ENCODE results near the gene PLA2G2C. TPM values are rescaled to one million over a fixed set of nuclear protein-coding genes. Genes with fewer than 3 reads are reported as not detected.
"Not testable (repeated sequence)": the region's sequence is repeated elsewhere in the genome, so short reads cannot be mapped to it uniquely, and the experiment has no call there.

The PLA2G2C gene
- total and polyA plus RNA-seq, 8 donors: 0.06 to 0.16 (median 0.11) TPM; not detected in 3

- TF ChIP-seq CTCF (IDR thresholded peaks at IDR 0.05): no peak
- intact Hi-C loops (cut with DNase I): no loop called here
- no peaks in the 10 kb centered on the region for H3K36me3 ChIP-seq
- ATAC-seq (no peak), DNase-seq (no peak)
- no peak overlapping the region for H3K27ac ChIP-seq
- peaks cover 0 to 2% of the 10 kb centered on the region in 2 donors for H3K9me3 ChIP-seq
- no peaks in the 10 kb centered on the region for H3K4me1 ChIP-seq
- H3K27me3 ChIP-seq: no peaks in the 10 kb centered on the region
- H3K4me3 ChIP-seq: no peak overlapping the region
These were observed 51.3 kb downstream of the PLA2G2C start for GRCh38 chr1:20134995-20135394.

- H3K4me1 ChIP-seq; intact Hi-C loops (cut with DNase I): not testable (repeated sequence)
These were observed 55.8 kb downstream of the PLA2G2C start for GRCh38 chr1:20130518-20130917.

GRCh38 chr1:20126806-20127440 lies 59.4 kb downstream of the PLA2G2C start:
- H3K36me3 ChIP-seq: no peaks in the 10 kb centered on the region
- intact Hi-C loops (cut with DNase I): no loop called here
- no peak overlapping the region for H3K27ac ChIP-seq
- no peak overlapping the region for H3K4me3 ChIP-seq
- peaks cover 0 to 8% of the 10 kb centered on the region in 2 donors for H3K9me3 ChIP-seq
- DNase-seq (no peak), ATAC-seq (no peak)
- TF ChIP-seq CTCF (IDR thresholded peaks at IDR 0.05): no peak
- H3K27me3 ChIP-seq: no peaks in the 10 kb centered on the region
- H3K4me1 ChIP-seq: peaks cover 2 to 3% of the 10 kb centered on the region in 2 donors

More at GRCh38 chr1:20130518-20130917, 55.8 kb downstream of the PLA2G2C start:
- H3K27ac ChIP-seq, H3K4me3 ChIP-seq, ATAC-seq, H3K27me3 ChIP-seq, H3K9me3 ChIP-seq, DNase-seq, H3K36me3 ChIP-seq: not testable (repeated sequence)

GRCh38 chr1:20126041-20126805 lies 60.1 kb downstream of the PLA2G2C start:
- H3K27ac ChIP-seq: no peak overlapping the region
- ATAC-seq (peak; percentile 92), DNase-seq (peak in 2 of 4 donors; percentile 33 to 60)
- H3K4me3 ChIP-seq: no peak overlapping the region
- H3K27me3 ChIP-seq: no peaks in the 10 kb centered on the region
- H3K4me1 ChIP-seq: peaks cover 2 to 3% of the 10 kb centered on the region in 2 donors
- peaks cover 0 to 8% of the 10 kb centered on the region in 2 donors for H3K9me3 ChIP-seq
- intact Hi-C loops (cut with DNase I): no loop called here
- no peak for TF ChIP-seq CTCF (IDR thresholded peaks at IDR 0.05)
- no peaks in the 10 kb centered on the region for H3K36me3 ChIP-seq

- H3K36me3 ChIP-seq: no peaks in the 10 kb centered on the region
- no peak for ATAC-seq
These were observed 61.2 kb downstream of the PLA2G2C start for GRCh38 chr1:20125100-20125499.

More at GRCh38 chr1:20125100-20125499, 61.2 kb downstream of the PLA2G2C start:
- H3K27ac ChIP-seq: no peak overlapping the region
- no peaks in the 10 kb centered on the region for H3K27me3 ChIP-seq
- intact Hi-C loops (cut with DNase I): no loop called here
- DNase-seq: no peak
- H3K9me3 ChIP-seq: peaks cover 0 to 8% of the 10 kb centered on the region in 2 donors
- H3K4me3 ChIP-seq: no peak overlapping the region
- peaks cover 2 to 3% of the 10 kb centered on the region in 2 donors for H3K4me1 ChIP-seq
- no peak for TF ChIP-seq CTCF (IDR thresholded peaks at IDR 0.05)
